HG03196 (cell line): ENCODE results near the gene TAF8.

Experiments
- ATAC-seq: cut with Tn5 transposase; IDR thresholded peaks from one replicate; pipeline ENCODE4 v1.9.1; 2021; ENCODE audit not compliant: unreplicated experiment

Gene TAF8

DNA sequence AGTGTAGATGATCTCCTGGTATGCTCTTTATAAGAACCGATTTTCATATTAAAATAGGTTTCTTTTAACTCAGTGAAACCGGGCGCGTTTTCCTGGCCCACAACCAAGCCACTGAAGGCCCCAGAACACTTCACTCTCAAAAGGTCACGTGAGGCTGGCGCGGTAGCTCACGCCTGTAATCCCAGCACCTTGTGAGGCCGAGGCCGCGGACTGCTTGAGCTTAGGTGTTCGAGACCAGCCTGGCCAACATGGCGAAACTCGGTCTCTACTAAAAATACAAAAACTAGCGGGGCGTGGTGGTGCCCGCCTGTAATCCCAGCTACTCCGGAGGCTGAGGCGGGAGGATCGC lies 402 bp upstream of the TAF8 start:
- no peak for ATAC-seq

- no peak for ATAC-seq
Observed at GRCh38 chr6:42051268-42051653, 937 bp downstream of the TAF8 start.

DNA sequence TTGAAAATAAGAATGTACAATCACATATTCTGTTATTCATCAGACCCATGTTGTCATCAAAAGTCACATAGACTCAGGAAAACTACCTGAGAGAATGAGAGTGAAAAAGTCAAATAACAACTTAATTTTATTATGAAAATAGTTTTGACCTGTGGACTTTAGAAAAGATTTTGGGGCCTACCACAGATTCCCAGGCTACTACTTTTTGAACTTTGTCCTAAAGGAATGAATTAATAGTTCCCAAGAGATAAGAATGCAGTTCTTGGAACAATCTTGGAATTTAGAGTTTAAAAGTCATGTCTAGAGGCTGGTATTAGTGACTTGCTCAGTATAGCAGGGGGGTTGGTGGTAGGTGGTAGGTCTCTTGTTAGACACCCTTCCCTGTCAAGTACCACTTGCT lies 3.3 kb downstream of the TAF8 start:
- no peak for ATAC-seq

DNA sequence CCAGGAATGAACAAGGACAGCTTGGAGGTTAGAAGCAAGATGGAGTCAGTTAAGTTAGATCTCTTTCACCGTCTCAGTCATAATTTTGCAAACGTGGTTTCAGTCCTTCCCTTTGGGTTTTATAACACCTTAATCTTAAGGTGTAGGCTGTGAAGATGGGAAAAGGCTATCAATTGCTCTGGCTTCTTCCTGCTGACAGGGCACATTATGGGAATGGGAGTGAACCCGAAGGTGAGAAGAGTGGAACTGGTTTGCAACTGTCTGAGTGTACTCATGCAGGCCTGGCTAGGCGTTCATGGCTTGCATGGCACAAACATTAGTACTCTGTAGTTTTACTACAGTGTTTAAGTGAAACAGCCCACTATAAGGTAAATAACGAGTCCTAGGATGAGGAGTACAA lies 9.4 kb downstream of the TAF8 start:
- ATAC-seq = no peak

DNA sequence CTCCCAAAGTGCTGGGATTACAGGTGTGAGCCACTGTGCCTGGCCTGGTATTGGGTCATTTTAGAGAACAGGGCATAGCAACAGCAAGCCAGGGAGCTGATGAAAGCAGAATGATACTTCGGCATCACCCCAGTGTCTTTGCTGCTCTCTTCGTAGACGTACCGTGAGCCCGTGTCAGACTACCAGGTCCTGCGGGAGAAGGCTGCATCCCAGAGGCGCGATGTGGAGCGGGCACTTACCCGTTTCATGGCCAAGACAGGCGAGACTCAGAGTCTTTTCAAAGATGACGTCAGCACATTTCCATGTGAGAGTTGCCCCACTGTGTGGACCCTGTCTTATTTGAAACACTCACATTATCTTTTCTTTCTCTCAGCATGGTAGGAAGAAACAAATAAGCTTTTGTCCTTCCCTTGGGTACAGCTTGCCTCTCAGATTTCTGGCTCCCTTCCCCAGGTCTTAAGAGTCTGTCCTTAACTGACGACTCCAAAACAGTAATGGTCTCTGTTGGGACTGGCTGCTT lies 15.9 kb downstream of the TAF8 start:
- no peak for ATAC-seq

DNA sequence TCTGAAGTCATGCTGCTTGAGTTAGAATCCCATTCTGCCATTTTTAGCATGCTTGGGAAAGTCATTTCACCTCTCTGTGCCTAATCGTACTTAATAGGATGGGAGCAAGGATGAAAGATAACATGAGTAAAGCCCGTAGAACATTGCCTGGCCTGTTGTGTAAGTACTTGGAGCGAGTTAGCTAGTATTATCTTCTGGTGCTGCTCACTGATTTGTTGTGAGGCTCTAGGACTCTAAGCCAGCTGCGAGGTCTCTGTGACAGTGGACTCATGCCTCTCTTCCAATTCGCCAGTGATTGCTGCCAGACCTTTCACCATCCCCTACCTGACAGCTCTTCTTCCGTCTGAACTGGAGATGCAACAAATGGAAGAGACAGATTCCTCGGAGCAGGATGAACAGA lies 17.8 kb downstream of the TAF8 start:
- no peak for ATAC-seq

- no peak for ATAC-seq
Observed at GRCh38 chr6:42068872-42069522, 18.7 kb downstream of the TAF8 start.

DNA sequence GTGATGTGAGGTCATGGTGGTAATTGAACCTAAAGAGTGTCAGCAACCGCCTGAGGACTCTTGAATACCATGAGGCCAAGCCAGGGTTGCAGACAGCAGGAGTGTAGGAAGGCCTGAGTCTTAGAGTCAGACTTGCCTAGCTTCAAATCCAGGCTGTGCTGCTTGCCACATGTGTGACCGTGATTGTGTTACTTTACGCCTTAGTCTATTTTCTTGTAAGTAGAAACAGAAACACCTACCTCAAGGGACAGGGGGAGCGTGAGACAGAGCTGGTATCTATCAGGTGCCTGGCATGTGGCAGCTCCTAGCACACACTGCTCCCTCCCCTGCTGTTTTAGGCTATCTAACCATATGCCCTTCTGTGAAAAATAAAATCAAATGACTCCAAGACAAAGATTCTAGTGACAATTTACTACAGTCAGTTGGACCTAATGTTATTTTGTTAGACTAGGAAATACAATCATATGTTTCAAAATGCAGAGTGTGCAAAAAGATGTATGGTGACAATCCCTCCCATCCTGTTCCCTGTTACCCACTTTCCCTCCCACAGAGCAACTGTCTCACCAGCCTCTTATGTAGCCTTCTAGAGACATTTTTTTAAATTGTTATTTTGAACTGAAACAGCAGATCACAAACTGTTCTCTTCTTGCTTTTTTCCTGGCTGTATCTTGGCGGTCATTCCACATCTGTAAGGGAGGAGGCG lies 21.7 kb downstream of the TAF8 start:
- no peak for ATAC-seq

GRCh38 chr6:42073287-42073686 lies 23.0 kb downstream of the TAF8 start:
- no peak for ATAC-seq

DNA sequence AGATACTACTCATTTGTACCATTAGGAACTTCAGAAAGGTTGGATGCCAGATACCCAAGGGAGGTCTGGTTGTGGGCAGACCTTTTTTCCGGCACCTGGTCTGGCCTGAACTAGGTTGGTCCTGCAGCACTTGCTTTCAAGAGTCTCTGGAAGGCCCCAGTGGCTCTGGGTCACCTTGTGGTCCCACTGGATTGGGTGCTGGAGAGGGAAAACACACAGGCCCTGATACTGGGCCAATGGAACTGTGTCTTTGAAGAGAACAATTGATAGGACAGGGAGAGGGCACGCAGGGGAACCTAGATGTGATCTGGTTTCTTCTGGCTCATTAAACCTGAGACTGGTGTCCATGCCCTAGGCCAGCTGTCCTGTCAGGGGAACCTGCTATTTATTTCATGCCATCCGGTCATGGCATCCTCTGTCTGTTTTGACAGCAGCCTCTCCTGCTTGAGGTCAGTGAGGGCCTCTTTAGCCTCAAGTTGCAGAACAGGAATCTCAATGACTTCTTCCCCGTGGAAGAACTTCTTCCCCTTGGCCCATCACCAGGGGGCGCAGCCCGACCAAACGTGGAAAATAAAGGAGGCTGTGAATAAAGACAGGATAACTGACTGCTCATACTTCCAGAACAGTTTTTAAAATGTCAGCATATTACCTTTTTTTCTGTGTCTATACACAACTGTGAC lies 25.0 kb downstream of the TAF8 start:
- no peak for ATAC-seq

GRCh38 chr6:42078386-42078785 lies 28.1 kb downstream of the TAF8 start:
- ATAC-seq = no peak

GRCh38 chr6:42079941-42080464 lies 29.7 kb downstream of the TAF8 start:
- no peak for ATAC-seq

DNA sequence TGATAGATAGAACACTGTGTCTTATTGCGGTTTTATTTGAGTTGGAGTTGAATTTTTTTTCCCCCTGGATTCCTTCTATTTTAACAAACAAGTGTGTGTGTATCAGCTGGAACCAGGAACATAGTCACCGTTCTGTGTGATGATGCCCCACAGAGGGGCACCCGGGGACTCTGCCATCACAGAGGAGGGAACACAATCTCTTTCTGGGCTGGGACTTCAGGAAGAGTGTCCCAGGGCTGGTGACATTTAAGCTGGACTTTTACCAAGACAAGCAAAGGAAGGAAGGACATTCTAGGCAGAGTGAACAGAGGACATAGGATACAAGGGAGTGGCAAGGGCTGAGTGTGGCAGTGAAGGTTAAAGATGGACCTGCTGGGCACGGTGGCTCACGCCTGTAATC lies 33.2 kb downstream of the TAF8 start:
- no peak for ATAC-seq

- no peak for ATAC-seq
Observed at GRCh38 chr6:42084889-42085288, 34.6 kb downstream of the TAF8 start.

- no peak for ATAC-seq
Observed at GRCh38 chr6:42086046-42087035, 36.0 kb downstream of the TAF8 start.

DNA sequence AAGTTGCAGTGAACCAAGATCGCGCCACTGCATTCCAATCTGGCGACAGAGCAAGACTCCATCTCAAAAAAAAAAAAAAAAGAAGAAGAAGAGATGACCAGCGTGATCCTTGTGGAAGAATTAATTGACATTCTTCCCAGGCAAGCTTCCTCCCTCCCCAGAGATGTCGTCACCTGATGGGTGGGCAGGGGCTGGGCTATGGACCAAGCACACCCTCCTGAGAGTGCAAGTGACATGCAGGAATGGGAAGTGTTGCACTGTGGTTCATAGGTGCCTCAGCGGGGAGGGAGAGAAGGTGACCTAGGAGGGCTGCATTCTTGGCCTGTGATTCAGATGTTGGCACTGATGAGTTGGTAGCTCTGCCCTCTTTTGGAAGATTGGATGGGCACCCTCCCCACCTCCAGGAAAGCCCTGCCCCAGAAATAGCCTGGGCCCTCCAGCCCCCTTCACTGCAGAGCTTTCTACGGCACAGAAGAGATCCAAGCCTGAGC lies 37.8 kb downstream of the TAF8 start:
- ATAC-seq = no peak

- no peak for ATAC-seq
Observed at GRCh38 chr6:42090819-42091717, 40.7 kb downstream of the TAF8 start.

DNA sequence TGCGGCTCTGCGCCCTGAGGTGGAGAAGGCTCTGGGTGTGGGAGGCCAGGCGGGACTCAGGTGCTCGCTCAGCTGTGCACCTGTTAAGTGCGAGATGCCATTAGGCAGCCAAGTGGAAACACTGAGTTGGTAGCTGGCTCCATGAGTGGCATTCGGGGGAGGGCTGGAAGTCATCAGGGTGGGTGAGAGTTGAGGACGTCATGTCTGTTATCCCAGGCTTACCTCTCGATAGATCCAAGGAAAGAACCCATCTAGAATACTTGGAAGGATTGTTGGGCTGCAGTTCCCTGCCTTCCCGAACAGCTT lies 41.3 kb downstream of the TAF8 start:
- ATAC-seq = no peak

- ATAC-seq = no peak
Observed at GRCh38 chr6:42093582-42094329, 43.4 kb downstream of the TAF8 start.
